NK-92 (cell line): Measurements from ENCODE around the gene TBC1D2B.

ENCODE experiments used
- DNase-seq: peaks from one replicate; lab custom pipeline; 2025; ENCODE audit not compliant: unreplicated experiment; lab: John Stamatoyannopoulos, UW

Gene TBC1D2B

DNA sequence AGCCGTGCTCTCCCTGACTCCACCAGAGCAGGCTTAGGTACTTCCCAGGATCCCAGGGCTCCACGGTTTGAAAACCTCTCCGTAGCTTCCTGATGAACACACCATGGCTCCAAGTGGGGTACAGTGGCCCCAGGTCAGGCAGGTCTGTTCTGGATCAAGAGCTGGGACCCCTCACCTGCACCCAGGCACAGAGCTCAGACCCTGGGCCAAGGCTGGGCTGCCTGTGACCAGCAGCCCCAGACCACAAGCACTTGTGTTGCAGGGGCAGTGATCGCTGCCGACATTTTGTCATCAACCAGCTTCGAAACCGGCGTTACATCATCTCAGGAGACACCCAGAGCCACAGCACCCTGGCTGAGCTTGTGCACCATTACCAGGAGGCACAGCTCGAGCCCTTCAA lies 20.2 kb upstream of the TBC1D2B start:
- no peak for DNase-seq

GRCh38 chr15:78093242-78094020 lies 15.9 kb upstream of the TBC1D2B start:
- DNase-seq = no peak

- DNase-seq = no peak
Measured at GRCh38 chr15:78092261-78093041, 14.9 kb upstream of the TBC1D2B start, which contains the start of gene SH2D7. SH2D7 (plus strand) TSS chr15:78092561; CDS start chr15:78092585, 24 bp downstream.

DNA sequence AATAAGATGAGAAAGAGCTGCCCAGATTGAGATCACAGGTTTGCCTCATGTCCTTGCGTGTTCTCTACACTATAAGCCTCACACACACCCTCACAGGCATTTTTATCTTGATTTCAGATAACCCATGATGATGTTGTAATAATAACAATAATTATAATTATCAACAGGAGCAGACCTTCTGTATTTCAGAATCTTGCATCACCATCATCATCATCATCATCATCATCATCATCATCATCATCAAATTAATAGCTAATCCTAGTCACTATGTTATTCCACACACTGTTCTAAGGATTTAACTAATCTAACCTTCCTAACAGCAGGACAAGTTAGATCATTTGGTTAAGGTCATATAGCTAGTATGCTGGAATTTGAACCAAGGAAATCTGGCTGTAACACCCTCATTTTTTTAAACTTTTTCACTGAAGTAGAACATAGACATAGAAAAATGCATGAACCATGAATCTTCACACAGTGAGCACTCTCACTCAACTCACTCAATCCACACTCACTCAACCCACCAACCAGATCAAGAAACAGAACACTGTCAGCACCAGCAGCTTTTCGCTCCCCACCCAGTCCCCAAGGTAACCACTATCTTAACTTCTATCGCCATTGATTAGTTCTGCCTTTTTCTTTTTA lies 13.0 kb upstream of the TBC1D2B start:
- no peak for DNase-seq

GRCh38 chr15:78088773-78089080 lies 11.2 kb upstream of the TBC1D2B start:
- DNase-seq = no peak

GRCh38 chr15:78087951-78088772 lies 10.7 kb upstream of the TBC1D2B start:
- DNase-seq = no peak

DNA sequence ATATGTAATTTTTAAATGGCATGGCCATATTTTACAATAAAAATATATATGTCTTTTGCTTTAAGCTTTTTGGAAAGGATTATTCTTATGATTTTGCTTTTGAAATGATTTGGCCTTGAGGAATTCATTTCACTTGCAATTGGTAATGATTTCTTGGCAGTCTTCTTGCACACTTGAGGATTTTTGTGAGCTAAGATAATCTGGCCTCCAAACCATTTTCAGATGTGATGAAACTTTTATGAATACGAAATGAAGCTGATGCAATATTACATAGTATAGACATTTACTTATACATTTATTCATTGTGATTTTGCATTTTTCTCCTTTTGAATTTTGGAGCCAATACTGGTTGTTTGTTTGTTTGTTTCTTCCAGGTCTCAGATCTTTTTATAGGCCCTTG lies 8.4 kb upstream of the TBC1D2B start:
- DNase-seq = no peak

- DNase-seq = no peak
Measured at GRCh38 chr15:78084449-78084750, 6.9 kb upstream of the TBC1D2B start.

GRCh38 chr15:78083687-78084448 lies 6.4 kb upstream of the TBC1D2B start:
- DNase-seq = no peak

- no peak for DNase-seq
Measured at GRCh38 chr15:78083186-78083585, 5.7 kb upstream of the TBC1D2B start.

DNA sequence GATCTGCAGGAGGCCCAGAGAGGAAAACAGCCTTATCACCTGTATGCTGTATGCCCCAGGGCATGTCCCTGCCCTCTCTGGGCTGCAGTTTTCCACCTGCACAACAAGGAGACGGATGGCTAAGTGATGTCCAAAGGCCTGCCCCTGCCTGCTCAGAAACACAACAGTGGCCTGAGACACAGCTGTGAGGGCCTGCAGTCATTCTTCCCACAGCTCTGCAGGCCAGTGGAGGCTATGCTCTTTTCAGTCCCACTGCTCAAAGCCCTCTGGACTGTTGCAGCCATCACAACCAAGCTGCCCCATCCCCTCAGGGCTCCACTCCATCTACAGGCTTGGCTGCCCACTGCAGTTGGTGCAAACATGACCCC lies 5.2 kb upstream of the TBC1D2B start:
- DNase-seq = no peak

- DNase-seq = no peak
Measured at GRCh38 chr15:78082106-78082742, 4.7 kb upstream of the TBC1D2B start.

DNA sequence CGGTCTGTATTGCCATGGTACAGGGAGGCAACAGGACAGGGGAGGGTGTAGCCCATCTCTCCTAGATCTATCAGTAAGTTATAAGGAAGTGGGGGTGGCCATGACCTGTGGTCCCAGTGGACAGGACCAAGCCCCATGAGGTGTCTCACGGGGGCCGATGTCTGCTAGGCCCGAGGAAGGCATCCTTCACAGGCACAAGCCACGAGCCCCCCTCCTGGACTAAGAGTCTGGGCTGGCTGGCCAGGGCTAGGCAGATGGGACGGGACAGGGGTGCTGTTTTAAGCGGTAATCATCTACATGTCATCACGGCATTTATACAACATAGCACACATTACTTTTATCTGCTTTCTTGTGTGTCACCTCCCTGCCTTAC lies 2.6 kb upstream of the TBC1D2B start:
- DNase-seq = no peak

DNA sequence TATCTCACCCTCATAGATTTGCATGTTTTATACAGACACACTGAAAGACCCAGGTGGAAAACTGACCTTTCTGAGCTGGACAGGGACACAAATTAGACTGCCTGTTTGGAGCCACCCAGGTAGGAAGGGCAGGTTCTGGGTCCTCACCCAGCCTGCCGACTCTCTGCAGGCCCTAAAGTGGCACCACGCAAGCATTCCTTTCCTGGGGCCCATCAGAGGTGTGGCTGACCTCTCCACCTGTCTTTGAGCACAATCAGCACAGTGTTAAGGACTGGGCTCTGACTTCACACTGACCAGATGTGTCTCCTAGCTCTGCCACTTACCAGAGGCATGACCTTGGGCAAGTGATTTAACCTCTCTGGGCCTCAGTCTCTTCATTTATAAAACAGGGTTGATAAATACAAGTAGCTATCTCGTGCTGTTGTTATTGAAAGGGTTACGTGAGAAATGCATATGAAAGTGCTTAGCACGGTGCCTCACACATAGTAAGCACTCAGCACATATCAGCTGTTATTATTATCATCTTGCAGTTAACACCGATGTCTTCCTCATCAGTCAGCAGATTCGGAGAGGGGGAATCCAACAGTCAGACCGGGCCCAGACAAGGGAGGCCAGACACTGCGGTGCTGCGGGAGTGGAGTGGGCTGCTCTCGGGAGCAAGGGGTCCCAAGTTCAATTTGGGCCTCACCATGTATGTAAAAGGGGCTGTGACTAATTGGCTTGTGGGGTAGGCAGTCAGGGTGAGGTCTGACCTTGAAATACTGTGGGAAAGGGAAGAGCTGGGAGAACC lies 2.0 kb upstream of the TBC1D2B start:
- DNase-seq = no peak

DNA sequence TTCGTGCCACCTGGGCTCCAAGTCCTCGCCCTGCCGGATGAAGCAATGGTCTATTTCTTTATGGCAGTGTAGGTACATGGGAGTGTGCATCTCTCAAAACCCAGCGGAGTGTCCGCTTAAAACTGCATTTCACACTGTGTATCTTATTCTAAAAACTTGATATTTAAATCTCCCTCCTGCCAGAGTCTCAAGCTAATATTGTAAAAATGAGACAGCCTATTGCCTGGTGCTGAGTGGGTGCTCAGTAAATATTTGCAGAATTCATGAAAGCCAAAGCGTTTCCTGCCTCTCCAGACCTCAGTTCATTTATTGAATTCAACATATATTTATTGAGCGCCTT lies 330 bp upstream of the TBC1D2B start:
- no peak for DNase-seq

GRCh38 chr15:78076231-78077052 lies 1.1 kb downstream of the TBC1D2B start:
- DNase-seq = no peak

DNA sequence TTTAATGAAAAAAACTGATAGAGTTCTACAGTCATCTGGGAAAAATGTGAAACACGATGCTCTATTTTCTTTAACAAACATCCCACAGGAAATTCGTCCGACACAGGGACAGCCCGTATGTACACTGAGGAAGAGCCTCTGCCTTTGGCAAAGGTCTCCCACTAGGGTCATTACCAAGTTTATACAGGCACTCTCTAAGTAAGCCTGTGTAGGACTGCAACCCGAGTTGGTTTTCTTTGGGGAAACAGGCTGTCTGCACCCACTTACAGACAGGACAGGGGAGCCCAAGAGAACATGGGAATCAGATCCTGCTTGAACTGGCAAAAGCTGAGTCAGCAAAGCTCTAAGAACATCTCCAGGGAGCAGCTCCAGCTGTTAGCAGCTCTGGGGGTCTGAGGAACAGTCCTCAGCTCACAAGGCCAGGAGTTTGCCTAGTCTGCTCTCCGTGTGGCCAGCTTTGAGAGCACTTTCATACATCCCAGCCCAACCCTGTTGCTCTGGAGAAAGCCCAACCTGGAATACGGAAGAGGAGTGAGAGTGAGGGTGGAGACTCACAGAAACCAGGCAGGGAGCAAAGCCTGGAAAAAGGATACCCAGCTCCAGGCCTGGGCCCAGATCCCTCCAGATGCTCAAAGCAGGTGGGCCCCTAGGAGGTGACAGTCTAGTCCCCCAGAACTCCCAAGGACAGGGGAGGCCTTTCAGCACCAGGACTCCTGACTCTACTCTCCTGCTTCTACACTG lies 1.9 kb downstream of the TBC1D2B start:
- DNase-seq = no peak
